Tibial artery (tissue), 4 donors: ENCODE measurements around the gene RAB7A.
A peak's percentile ranks its signal among the peaks of the same experiment; 100 is the strongest.

Experiments used
- DNase-seq, 2 donors: peaks; one replicate each; pipeline ENCODE4 v3.0.0-alpha.2; 2019
- H3K27ac ChIP-seq, 2 donors: fragments of 200-600 bp; sonication (generic) in 1 of 2; 1 replicate in 1 of 2; 2 replicates in 1 of 2; pipeline ENCODE4 v1.5.1; 2018 to 2019; ENCODE audit warnings: mild to moderate bottlenecking in 1 of 2
- H3K27me3 ChIP-seq, 2 donors: fragments of 200-600 bp; sonication (generic) in 1 of 2; one replicate each; pipeline versions ENCODE4 v1.5.1 to v1.6.0; 2016 to 2019
- H3K36me3 ChIP-seq, 3 donors: fragments of 200-600 bp; sonication (generic) in 2 of 3; one replicate each; pipeline ENCODE4 v1.5.1; 2016 to 2019; ENCODE audit warnings: mild to moderate bottlenecking in 2 of 3
- H3K4me1 ChIP-seq, 4 donors: fragments of 200-600 bp; sonication (generic) in 2 of 4; 1 replicate in 3 of 4; 2 replicates in 1 of 4; pipeline ENCODE4 v1.5.1; 2016 to 2019
- H3K4me3 ChIP-seq, 2 donors: fragments of 200-600 bp; sonication (generic) in 1 of 2; 1 replicate in 1 of 2; 2 replicates in 1 of 2; pipeline ENCODE4 v1.5.1; 2018 to 2019; ENCODE audit warnings: mild to moderate bottlenecking in 2 of 2
- H3K9me3 ChIP-seq, 3 donors: fragments of 200-600 bp; sonication (generic) in 1 of 3; one replicate each; pipeline ENCODE4 v1.5.1; 2016 to 2019
- intact Hi-C: fragments of 100-400 bp; cut with DNase I; formaldehyde crosslinking; loops from one replicate; pipeline ENCODE4 v1.15.0; 2023; ENCODE audit warnings: low total_unique reads
- TF ChIP-seq, protein P1 (sequence below), 2 experiments: fragments of 200-600 bp in 1 of 2; fragments of 450-650 bp in 1 of 2; IDR thresholded peaks; one replicate each; pipeline ENCODE4 v1.5.1; 2017 to 2019; ENCODE audit warnings: antibody characterized with exemption in 2 of 2, mild to moderate bottlenecking in 1 of 2, moderate library complexity in 1 of 2

Gene RAB7A

DNA sequence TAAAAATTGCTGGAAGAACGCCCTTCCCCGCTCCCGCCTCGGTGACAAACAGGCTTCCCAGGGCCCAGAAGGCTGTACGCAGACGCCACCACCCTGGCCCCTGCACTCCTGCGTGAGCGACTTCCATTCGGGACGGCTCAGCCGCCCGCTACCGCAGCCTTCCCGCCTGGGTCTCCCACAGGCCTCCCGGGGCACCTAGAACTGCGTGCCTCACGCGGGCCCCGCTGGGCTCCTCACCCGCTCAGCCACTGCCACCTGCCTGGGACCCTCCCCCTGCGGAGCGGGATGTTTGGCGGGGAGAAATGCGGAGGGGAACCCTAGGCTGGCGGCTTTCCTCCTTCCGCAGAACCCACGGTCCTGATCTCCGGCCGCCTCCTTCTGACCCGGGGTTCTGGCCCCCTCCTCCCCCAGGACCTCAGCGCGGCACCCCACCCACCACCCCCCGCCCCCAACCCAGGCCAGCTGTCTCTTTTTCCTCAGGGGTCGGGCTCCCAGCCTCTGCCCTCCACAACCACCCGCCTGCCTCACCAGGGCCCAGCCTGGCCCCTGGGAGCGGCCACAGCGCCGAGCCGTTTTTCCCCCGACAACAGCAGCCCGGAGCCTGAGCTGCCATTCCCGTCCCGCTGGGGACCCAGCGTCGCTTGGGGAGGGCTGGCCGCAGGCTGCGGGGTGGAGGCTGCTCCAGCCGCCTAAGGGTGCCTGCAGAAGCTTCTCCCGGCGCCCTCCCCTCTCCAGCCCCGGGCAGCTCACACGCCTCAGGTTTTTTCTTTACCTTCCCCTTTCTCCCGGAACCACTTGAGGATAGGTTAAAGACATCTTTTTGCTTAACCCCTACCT lies 27.6 kb upstream of the RAB7A start:
- H3K4me3 ChIP-seq: peak overlapping the region; percentile 60 to 84
- peak overlapping the region; percentile 87 to 93 for H3K27ac ChIP-seq
- TF ChIP-seq, protein P1, sequence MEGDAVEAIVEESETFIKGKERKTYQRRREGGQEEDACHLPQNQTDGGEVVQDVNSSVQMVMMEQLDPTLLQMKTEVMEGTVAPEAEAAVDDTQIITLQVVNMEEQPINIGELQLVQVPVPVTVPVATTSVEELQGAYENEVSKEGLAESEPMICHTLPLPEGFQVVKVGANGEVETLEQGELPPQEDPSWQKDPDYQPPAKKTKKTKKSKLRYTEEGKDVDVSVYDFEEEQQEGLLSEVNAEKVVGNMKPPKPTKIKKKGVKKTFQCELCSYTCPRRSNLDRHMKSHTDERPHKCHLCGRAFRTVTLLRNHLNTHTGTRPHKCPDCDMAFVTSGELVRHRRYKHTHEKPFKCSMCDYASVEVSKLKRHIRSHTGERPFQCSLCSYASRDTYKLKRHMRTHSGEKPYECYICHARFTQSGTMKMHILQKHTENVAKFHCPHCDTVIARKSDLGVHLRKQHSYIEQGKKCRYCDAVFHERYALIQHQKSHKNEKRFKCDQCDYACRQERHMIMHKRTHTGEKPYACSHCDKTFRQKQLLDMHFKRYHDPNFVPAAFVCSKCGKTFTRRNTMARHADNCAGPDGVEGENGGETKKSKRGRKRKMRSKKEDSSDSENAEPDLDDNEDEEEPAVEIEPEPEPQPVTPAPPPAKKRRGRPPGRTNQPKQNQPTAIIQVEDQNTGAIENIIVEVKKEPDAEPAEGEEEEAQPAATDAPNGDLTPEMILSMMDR (IDR thresholded peaks at IDR 0.05): no peak
- H3K36me3 ChIP-seq: no peaks in the 10 kb centered on the region
- DNase-seq: peak; percentile 26 to 70
- intact Hi-C loops: no loop called here
- no peaks in the 10 kb centered on the region for H3K27me3 ChIP-seq
- H3K4me1 ChIP-seq: peaks cover 0 to 6% (median 2%) of the 10 kb centered on the region in 4 donors
- no peaks in the 10 kb centered on the region for H3K9me3 ChIP-seq

DNA sequence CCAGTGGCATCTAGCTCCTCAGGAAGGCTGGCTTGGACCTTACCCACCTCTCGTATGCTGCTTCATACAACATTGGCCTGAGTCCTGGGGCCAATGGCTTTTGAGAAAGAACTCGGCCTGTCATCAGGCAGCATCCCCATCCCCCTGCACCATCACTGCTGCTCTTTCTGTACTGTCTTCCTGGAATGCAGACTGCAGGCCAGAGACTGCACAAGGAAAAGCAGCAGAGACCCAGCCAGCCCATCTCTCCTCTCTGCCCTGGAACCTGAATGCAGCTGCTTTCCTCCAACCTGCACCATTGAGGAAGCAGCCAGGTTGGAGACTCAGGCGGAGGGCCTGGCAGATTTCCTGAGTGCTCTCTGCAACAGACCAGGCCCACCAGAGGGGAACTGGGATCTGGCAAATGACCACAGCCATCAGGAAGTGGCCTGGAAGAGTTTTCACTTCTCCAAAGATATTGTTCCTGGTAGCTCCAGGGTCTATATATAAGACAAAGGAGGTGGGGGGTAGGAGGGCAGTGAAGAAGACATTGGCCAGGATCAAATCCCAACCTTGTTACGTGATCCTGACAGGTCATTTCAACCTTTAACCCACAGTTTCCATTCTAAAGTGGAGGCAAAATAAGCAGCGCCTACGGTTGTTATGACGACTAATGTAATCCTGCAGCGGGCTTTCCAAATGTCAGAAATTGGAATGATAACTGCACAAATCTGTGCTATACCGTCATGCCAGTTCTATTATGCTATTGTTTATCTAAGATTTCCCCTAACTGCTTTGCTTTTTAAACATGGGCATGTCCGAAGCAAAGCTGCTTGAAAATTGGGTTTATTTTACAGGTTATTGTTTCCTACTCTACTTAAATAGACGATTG lies 24.4 kb upstream of the RAB7A start:
- Histone ChIP-seq H3K4me1 (peaks cover 0 to 6% (median 2%) of the 10 kb centered on the region in 4 donors), H3K4me3 (no peak overlapping the region), H3K9me3 (no peaks in the 10 kb centered on the region), H3K36me3 (no peaks in the 10 kb centered on the region), H3K27me3 (no peaks in the 10 kb centered on the region), H3K27ac (no peak overlapping the region)
- peak in 1 of 2 donors; percentile 37 for DNase-seq
- TF ChIP-seq, protein P1 (IDR thresholded peaks at IDR 0.05): no peak
- intact Hi-C loops: no loop called here

DNA sequence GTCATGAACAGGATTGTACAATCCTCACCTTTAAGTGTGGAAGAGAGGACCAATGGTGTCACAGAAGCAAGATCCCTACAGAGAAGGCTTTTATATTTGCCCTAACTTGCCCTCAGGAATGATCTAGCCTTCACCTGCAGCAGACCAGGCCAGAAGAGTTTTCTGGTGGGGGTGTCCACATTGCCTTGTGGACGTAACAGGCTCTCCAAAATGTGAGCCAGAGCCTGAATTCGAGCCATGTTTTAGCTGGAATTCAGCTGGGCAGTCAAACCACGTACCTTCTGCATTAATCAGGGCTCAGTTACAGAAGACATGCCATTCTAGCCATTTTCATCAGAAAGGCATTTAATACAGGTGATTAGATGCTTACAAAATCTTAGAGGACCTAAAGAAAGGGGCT lies 23.6 kb upstream of the RAB7A start:
- intact Hi-C loops: no loop called here

DNA sequence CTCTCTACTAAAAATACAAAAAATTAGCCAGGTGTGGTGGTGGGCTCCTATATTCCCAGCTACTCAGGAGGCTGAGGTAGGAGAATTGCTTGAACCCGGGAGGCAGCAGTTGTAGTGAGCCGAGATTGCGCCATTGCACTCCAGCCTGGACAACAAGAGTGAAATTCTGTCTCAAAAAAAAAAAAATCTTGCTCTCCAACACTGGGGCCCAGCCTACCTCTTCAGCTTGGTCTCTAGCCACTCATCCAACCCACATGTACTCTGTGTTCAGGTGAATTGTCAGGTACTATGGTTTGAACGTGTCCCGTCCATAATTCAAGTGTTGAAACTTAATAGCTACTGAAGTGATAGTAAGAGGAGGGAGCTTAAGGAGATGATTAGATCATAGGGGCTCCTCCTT lies 22.4 kb upstream of the RAB7A start:
- Histone ChIP-seq H3K27me3 (no peaks in the 10 kb centered on the region), H3K27ac (no peak overlapping the region), H3K4me1 (no peaks in the 10 kb centered on the region), H3K4me3 (no peak overlapping the region), H3K36me3 (no peaks in the 10 kb centered on the region), H3K9me3 (no peaks in the 10 kb centered on the region)
- TF ChIP-seq, protein P1 (IDR thresholded peaks at IDR 0.05): no peak
- intact Hi-C loops: no loop called here
- no peak for DNase-seq

More for the DNA sequence above, 23.6 kb upstream of the RAB7A start:
- Histone ChIP-seq H3K4me3 (no peak overlapping the region), H3K36me3 (no peaks in the 10 kb centered on the region), H3K27me3 (no peaks in the 10 kb centered on the region), H3K9me3 (no peaks in the 10 kb centered on the region), H3K27ac (no peak overlapping the region), H3K4me1 (peaks cover 0 to 6% (median 2%) of the 10 kb centered on the region in 4 donors)
- DNase-seq: no peak
- TF ChIP-seq, protein P1 (IDR thresholded peaks at IDR 0.05): no peak

DNA sequence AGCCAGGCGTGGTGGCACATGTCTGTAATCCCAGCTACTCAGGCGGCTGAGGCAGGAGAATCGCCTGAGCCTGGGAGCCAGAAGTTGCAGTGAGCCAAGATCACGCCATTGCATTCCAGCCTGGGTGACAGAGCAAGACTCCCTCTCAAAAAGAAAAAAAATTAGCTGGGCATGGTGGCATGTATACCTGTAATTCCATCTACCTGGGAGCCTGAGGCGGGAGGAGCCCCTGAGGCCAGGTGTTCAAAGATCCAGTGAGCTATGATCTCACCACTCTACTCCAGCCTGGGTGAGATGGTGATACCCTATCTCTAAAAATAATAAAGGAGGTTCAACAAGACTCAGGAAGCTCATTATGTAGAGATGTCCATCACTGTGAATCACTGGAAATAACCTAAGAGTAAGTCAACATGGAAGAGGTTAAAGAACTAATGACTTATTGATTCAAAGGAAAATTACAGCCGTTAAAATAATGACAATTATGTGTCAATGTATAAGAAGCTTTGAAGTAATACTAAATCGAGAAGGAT lies 19.8 kb upstream of the RAB7A start:
- H3K36me3 ChIP-seq: no peaks in the 10 kb centered on the region
- TF ChIP-seq, protein P1 (IDR thresholded peaks at IDR 0.05): no peak
- H3K4me3 ChIP-seq: no peak overlapping the region
- H3K27ac ChIP-seq: no peak overlapping the region
- H3K27me3 ChIP-seq: no peaks in the 10 kb centered on the region
- DNase-seq: no peak
- intact Hi-C loops: no loop called here
- no peaks in the 10 kb centered on the region for H3K9me3 ChIP-seq
- H3K4me1 ChIP-seq: no peaks in the 10 kb centered on the region
